ENCODE results near the gene ADAT1. TPM values are rescaled to one million over a fixed set of nuclear protein-coding genes. Genes with fewer than 3 reads are reported as not detected.

Gene ADAT1
- total RNA-seq, 3 donors from 2014 or later, result 30.1 to 74.9 (median 62.3) TPM

DNA sequence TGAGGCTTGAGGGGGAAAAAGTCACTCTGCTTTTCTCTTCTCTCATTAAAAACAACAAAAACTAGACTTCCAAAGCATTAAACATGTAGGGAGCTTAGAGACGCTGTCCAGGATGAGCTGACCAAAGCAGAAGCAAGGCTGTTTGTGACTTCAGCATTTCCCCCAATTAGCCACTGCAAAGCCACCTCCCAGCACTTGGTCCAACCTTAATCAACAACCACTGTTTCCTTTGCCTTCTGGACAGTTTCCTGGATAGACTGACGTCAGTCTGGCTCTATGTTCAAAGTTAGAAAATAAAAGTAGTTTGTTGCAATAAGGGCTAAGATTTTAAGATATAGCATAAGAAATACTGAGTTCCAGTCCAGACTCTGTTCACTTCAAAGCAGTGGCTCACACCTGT, 70.1 kb downstream of the ADAT1 start:
- no peak for DNase-seq (ENCODE audit: low spot score in 2 of 2)
- H3K4me1 ChIP-seq, result no peaks in the 10 kb centered on the region
- no peak overlapping the region for H3K4me3 ChIP-seq
- H3K27me3 ChIP-seq, result no peaks in the 10 kb centered on the region
- H3K36me3 ChIP-seq, result no peaks in the 10 kb centered on the region
- no peaks in the 10 kb centered on the region for H3K9me3 ChIP-seq
- H3K27ac ChIP-seq, result peak overlapping the region in 1 of 2 donors; percentile 23
- TF ChIP-seq POLR2A (IDR thresholded peaks at IDR 0.05), result no peak
- no peak for TF ChIP-seq POLR2AphosphoS5 (IDR thresholded peaks at IDR 0.05)
- TF ChIP-seq, protein P1, sequence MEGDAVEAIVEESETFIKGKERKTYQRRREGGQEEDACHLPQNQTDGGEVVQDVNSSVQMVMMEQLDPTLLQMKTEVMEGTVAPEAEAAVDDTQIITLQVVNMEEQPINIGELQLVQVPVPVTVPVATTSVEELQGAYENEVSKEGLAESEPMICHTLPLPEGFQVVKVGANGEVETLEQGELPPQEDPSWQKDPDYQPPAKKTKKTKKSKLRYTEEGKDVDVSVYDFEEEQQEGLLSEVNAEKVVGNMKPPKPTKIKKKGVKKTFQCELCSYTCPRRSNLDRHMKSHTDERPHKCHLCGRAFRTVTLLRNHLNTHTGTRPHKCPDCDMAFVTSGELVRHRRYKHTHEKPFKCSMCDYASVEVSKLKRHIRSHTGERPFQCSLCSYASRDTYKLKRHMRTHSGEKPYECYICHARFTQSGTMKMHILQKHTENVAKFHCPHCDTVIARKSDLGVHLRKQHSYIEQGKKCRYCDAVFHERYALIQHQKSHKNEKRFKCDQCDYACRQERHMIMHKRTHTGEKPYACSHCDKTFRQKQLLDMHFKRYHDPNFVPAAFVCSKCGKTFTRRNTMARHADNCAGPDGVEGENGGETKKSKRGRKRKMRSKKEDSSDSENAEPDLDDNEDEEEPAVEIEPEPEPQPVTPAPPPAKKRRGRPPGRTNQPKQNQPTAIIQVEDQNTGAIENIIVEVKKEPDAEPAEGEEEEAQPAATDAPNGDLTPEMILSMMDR (IDR thresholded peaks at IDR 0.05), result no peak
- intact Hi-C loops (cut with DNase I; ENCODE audit: low total_unique reads), result no loop called here

DNA sequence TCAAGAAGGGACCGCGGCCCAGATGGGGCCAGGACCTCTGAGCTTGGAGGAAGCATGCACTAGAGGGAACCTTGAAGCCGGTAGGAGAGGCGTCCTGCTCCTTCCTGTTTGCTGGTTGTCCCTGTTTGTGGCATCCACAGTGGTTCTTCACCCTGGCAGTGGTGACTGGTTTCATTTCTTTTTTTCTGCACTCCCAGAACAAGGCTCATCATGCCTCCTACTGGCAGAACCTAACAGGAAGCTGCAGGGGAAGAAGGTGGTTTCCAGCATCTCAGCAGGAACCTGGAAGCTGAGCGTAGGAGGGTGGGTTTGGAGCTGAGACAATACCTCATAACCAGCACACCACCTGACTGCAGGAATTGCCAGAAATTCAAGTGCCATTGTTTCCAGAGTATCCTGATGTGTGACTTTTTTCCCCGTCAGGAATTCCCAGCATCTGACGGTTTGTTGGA, 72.8 kb downstream of the ADAT1 start:
- TF ChIP-seq, protein P1 (IDR thresholded peaks at IDR 0.05), result peak in 2 of 3 donors; percentile 41 to 57
- peak in 2 of 3 donors; percentile 47 to 60 for TF ChIP-seq POLR2AphosphoS5 (IDR thresholded peaks at IDR 0.05)
- TF ChIP-seq POLR2A (IDR thresholded peaks at IDR 0.05), result no peak
- peak overlapping the region in 2 of 3 donors; percentile 21 to 40 for H3K4me3 ChIP-seq
- H3K36me3 ChIP-seq, result no peaks in the 10 kb centered on the region
- H3K9me3 ChIP-seq, result no peaks in the 10 kb centered on the region
- H3K27me3 ChIP-seq, result no peaks in the 10 kb centered on the region
- intact Hi-C loops (cut with DNase I; ENCODE audit: low total_unique reads), result no loop called here
- peak in 1 of 2 donors; percentile 74 for DNase-seq (ENCODE audit: low spot score in 2 of 2)
- H3K4me1 ChIP-seq, result no peaks in the 10 kb centered on the region
- peak overlapping the region; percentile 56 to 80 for H3K27ac ChIP-seq

Other genes with a start within 250 kb of the ADAT1 start
- gene CFDP1, start 189.8 kb downstream of the ADAT1 start, total RNA-seq, result 10 to 100 TPM; 55.5 to 81.9 (median 80.9) TPM
- gene TMEM170A, start 158.6 kb downstream of the ADAT1 start, total RNA-seq, result 10 to 100 TPM; 12.8 to 36.3 (median 22.0) TPM
- under 1 TPM in 2 of 3 donors, not detected in 1; under 0.01 to 0.44 TPM for gene CHST6, start 127.8 kb downstream of the ADAT1 start, total RNA-seq
- under 1 TPM in 2 of 3 donors, not detected in 1; 0.15 to 0.33 TPM for gene CHST5, start 87.2 kb downstream of the ADAT1 start, total RNA-seq
- gene TMEM231, start 67.0 kb downstream of the ADAT1 start, total RNA-seq, result 1 to 10 TPM; 6.6 to 9.8 (median 7.0) TPM
- 100 to 1,000 TPM in 2 of 3 donors, 10 to 100 TPM in 1; 95.2 to 128 (median 104) TPM for gene GABARAPL2, start 56.9 kb downstream of the ADAT1 start, total RNA-seq
- gene KARS1, start 24.4 kb upstream of the ADAT1 start, total RNA-seq, result 100 to 1,000 TPM; 107 to 135 (median 114) TPM
- 10 to 100 TPM; 68.2 to 79.0 (median 76.0) TPM for gene TERF2IP, start 24.5 kb upstream of the ADAT1 start, total RNA-seq
- gene CPHXL2, start 53.7 kb upstream of the ADAT1 start, total RNA-seq, result not detected
- not detected for gene DUXB, start 78.2 kb upstream of the ADAT1 start, total RNA-seq
- not detected for gene CPHXL, start 103.2 kb upstream of the ADAT1 start, total RNA-seq

All from breast epithelium (tissue), 4 donors.